Measurements from ENCODE around the gene MCOLN2. TPM values are rescaled to one million over a fixed set of nuclear protein-coding genes. Genes with fewer than 3 reads are reported as not detected.

Gene MCOLN2
- total and polyA plus RNA-seq, 2 of the 4 experiments (the other 2 are of a cell fraction), result 0.43 to 0.54 TPM

DNA sequence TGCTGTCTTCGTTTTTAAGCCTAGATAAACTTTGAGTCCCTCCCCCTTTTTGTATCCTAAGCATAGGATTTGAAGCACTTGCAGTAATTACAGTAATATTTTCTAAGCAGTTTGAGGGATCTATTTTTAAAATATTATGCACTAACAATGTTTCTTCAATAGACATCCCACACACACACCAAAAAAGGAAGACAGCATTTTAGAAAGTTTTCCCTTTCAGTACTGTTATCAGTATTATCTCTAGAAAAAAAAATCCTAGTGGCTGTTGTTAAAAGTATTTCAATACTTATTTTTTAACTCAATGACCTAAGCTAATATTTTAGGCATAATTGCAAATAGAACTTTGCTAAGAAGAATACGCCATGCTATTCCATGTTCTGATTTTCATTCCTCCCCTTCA is 36.3 kb upstream of the MCOLN2 start:
- Histone ChIP-seq H3K18ac (ENCODE audit: low read depth, low read length) (no peak overlapping the region), H3K23ac (ENCODE audit: low read depth, low read length) (no peak overlapping the region), H4K20me1 (ENCODE audit: insufficient read depth, low read length) (no peaks in the 10 kb centered on the region), H3K9ac (ENCODE audit: low read depth, low read length) (no peak overlapping the region), H3K56ac (ENCODE audit: extremely low read depth, insufficient read depth, low read length) (no peak overlapping the region), H3K9me1 (ENCODE audit: insufficient read depth, low read length) (no peaks in the 10 kb centered on the region), H2BK5ac (ENCODE audit: low read depth, low read length, poor library complexity, severe bottlenecking) (no peak overlapping the region), H2BK120ac (ENCODE audit: low read depth, low read length) (no peak overlapping the region), H3K4me2 (ENCODE audit: low read depth, low read length) (no peak overlapping the region), H2BK20ac (ENCODE audit: low read depth, low read length) (no peak overlapping the region), H3K79me1 (ENCODE audit: low read depth in 1 of 2, low read length in 2 of 2) (no peaks in the 10 kb centered on the region), H3K4ac (ENCODE audit: low read depth, low read length) (no peak overlapping the region), H3K27me3 (ENCODE audit: control insufficient read depth, insufficient read depth, low read length) (peaks cover 25% of the 10 kb centered on the region), H4K5ac (ENCODE audit: low read depth, low read length) (no peak overlapping the region), H3K14ac (replicated peaks; ENCODE audit: low read depth, low read length) (no peak overlapping the region), H3K9me3 (ENCODE audit: control insufficient read depth, insufficient read depth, low read length) (no peaks in the 10 kb centered on the region), H3K4me1 (ENCODE audit: control insufficient read depth, insufficient read depth, low read length) (no peaks in the 10 kb centered on the region), H4K91ac (ENCODE audit: insufficient read depth, low read depth, low read length) (no peak overlapping the region), H3K36me3 (ENCODE audit: control insufficient read depth, insufficient read depth, low read length) (no peaks in the 10 kb centered on the region), H3K27ac (ENCODE audit: insufficient read depth, low read length) (no peak overlapping the region), H2AK9ac (replicated peaks; ENCODE audit: low read depth, low read length, poor library complexity) (no peak overlapping the region), H2AK5ac (ENCODE audit: low read depth, low read length) (no peak overlapping the region), H4K8ac (ENCODE audit: low read depth in 2 of 2, low read length in 2 of 2) (no peak overlapping the region), H2BK15ac (ENCODE audit: low read depth, low read length) (no peak overlapping the region), H2AFZ (replicated peaks; ENCODE audit: low read length, poor library complexity) (no peak overlapping the region), H3K4me3 (ENCODE audit: insufficient read depth, low read depth, low read length) (no peak overlapping the region)
- intact Hi-C loops (cut with micrococcal nuclease) (no loop called here), in situ Hi-C loops (cut with MboI; ENCODE audit: low sequenced_read_pairs) (no loop called here), dilution Hi-C loops (cut with HindIII; ENCODE audit: low sequenced_read_pairs, unreplicated experiment) (no loop called here)
- no peak for TF ChIP-seq BHLHE40 (IDR thresholded peaks at IDR 0.05; ENCODE audit: low read depth, low read length)
- no peak for TF ChIP-seq RFX5 (IDR thresholded peaks at IDR 0.05; ENCODE audit: low read depth, low read length)
- no peak for TF ChIP-seq POLR2A (IDR thresholded peaks at IDR 0.05; ENCODE audit: low read depth, low read length)
- no peak for TF ChIP-seq NFE2L2 (IDR thresholded peaks at IDR 0.05; ENCODE audit: low read depth, low read length)
- TF ChIP-seq CHD1 (IDR thresholded peaks at IDR 0.05; ENCODE audit: low read depth, low read length), result no peak
- TF ChIP-seq, protein P1, sequence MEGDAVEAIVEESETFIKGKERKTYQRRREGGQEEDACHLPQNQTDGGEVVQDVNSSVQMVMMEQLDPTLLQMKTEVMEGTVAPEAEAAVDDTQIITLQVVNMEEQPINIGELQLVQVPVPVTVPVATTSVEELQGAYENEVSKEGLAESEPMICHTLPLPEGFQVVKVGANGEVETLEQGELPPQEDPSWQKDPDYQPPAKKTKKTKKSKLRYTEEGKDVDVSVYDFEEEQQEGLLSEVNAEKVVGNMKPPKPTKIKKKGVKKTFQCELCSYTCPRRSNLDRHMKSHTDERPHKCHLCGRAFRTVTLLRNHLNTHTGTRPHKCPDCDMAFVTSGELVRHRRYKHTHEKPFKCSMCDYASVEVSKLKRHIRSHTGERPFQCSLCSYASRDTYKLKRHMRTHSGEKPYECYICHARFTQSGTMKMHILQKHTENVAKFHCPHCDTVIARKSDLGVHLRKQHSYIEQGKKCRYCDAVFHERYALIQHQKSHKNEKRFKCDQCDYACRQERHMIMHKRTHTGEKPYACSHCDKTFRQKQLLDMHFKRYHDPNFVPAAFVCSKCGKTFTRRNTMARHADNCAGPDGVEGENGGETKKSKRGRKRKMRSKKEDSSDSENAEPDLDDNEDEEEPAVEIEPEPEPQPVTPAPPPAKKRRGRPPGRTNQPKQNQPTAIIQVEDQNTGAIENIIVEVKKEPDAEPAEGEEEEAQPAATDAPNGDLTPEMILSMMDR (conservative IDR thresholded peaks at IDR 0.05; ENCODE audit: low read depth, low read length), result no peak
- no peak for TF ChIP-seq SMC3 (IDR thresholded peaks at IDR 0.05; ENCODE audit: low read depth, low read length)
- no peak for TF ChIP-seq CEBPB (IDR thresholded peaks at IDR 0.05; ENCODE audit: low read depth, low read length)
- TF ChIP-seq FOS (IDR thresholded peaks at IDR 0.05; ENCODE audit: low read depth, low read length), result no peak
- TF ChIP-seq RCOR1 (IDR thresholded peaks at IDR 0.05; ENCODE audit: insufficient replicate concordance, low read length), result no peak
- TF ChIP-seq MAFK (IDR thresholded peaks at IDR 0.05; ENCODE audit: low read depth, low read length), result no peak
- TF ChIP-seq RAD21 (IDR thresholded peaks at IDR 0.05; ENCODE audit: low read length), result no peak
- TF ChIP-seq, protein P2, sequence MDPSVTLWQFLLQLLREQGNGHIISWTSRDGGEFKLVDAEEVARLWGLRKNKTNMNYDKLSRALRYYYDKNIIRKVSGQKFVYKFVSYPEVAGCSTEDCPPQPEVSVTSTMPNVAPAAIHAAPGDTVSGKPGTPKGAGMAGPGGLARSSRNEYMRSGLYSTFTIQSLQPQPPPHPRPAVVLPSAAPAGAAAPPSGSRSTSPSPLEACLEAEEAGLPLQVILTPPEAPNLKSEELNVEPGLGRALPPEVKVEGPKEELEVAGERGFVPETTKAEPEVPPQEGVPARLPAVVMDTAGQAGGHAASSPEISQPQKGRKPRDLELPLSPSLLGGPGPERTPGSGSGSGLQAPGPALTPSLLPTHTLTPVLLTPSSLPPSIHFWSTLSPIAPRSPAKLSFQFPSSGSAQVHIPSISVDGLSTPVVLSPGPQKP (IDR thresholded peaks at IDR 0.05; ENCODE audit: borderline replicate concordance, low read depth, low read length), result no peak
- TF ChIP-seq, protein P3, sequence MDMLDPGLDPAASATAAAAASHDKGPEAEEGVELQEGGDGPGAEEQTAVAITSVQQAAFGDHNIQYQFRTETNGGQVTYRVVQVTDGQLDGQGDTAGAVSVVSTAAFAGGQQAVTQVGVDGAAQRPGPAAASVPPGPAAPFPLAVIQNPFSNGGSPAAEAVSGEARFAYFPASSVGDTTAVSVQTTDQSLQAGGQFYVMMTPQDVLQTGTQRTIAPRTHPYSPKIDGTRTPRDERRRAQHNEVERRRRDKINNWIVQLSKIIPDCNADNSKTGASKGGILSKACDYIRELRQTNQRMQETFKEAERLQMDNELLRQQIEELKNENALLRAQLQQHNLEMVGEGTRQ (IDR thresholded peaks at IDR 0.05; ENCODE audit: low read depth, low read length), result no peak
- ATAC-seq (ENCODE audit: low read depth), result no peak
- ChIA-PET CTCF (interaction anchor here (0.7 kb wide), 1 partner anchor 89 kb away, joined by 3 read pairs; no protein-coding TSS in a partner anchor), POLR2A (ENCODE audit: unreplicated experiment) (no interaction called here)
- BruUV-seq (replicated peaks), result no TSS peak
- WGBS, 2 experiments (ENCODE audit: extremely low coverage in 2 of 2, insufficient read length in 1 of 2), result no CpG with 5 or more reads among the region's 2 CpGs
- no peak for DNase-seq

Data from IMR-90 (cell line).